GM12872 (cell line): Measurements from ENCODE around the gene MED13L.

Experiments used
- TF ChIP-seq, protein P1 (sequence below): IDR thresholded peaks from 3 replicates; pipeline ENCODE4 v1.5.1; 2011; ENCODE audit warnings: low read depth, mild to moderate bottlenecking, low read length, moderate library complexity; ENCODE audit not compliant: insufficient read depth

MED13L gene

DNA sequence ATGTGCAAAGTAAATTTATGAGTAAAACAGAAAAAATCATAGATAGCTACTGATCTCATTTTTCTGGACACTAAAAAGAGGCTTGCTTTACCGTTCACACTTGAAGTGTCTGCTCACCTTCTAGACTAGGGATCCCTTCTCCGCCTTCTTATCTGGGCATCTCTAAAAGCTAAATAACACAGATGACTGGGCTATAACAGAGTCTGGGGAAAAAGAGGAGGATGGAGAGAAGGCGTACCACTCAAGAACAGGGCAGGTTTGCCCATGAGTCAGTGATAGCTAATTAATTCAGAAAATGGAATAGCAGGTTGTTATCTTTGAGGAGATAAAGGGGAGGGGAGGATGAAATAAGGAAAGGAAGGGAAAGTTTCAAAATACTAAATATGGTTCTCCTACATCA, 185.3 kb downstream of the MED13L start:
- TF ChIP-seq, protein P1, sequence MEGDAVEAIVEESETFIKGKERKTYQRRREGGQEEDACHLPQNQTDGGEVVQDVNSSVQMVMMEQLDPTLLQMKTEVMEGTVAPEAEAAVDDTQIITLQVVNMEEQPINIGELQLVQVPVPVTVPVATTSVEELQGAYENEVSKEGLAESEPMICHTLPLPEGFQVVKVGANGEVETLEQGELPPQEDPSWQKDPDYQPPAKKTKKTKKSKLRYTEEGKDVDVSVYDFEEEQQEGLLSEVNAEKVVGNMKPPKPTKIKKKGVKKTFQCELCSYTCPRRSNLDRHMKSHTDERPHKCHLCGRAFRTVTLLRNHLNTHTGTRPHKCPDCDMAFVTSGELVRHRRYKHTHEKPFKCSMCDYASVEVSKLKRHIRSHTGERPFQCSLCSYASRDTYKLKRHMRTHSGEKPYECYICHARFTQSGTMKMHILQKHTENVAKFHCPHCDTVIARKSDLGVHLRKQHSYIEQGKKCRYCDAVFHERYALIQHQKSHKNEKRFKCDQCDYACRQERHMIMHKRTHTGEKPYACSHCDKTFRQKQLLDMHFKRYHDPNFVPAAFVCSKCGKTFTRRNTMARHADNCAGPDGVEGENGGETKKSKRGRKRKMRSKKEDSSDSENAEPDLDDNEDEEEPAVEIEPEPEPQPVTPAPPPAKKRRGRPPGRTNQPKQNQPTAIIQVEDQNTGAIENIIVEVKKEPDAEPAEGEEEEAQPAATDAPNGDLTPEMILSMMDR: no peak

- TF ChIP-seq, protein P1: no peak
Measured at GRCh38 chr12:116091579-116091978, 185.9 kb downstream of the MED13L start.

DNA sequence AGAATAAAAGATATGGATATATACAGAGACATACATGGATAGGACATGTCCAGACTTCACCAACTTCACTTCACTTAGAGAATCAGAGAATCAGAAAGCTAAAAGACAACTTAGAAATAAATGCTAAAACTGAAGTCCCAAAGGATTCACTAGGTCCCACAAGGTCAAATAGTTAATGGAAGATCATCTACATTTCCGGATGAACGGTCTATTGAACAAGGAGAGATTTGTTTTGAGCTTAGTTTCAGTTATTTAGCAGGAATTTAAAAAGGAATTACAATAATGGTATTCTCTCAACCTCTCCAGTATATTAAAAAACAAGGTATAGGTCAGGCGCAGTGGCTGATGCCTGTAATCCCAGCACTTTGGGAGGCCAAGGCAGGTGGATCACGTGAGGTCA, 187.0 kb downstream of the MED13L start:
- TF ChIP-seq, protein P1: no peak

- TF ChIP-seq, protein P1: no peak
Measured at GRCh38 chr12:116089080-116089479, 188.4 kb downstream of the MED13L start.

GRCh38 chr12:116087962-116088361, 189.5 kb downstream of the MED13L start:
- TF ChIP-seq, protein P1: no peak

DNA sequence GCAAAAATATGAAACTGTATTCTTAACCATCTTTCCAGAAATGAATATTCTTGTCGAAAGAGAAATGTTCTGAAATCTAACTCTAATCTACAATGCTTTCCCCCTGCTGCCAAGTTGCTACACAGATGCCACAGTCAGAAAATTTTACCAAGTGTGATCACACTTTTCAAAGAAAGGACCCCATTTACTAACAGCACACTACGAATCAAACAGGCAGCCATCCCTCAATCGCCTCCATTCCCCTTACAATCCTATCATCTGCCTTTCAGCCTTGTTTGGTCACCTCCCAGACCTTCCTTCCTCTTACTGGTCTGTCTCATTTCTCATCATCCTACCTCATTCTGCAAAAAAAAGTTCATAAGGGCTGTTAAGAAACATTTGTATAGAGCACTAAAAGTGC, 190.1 kb downstream of the MED13L start:
- TF ChIP-seq, protein P1: no peak

DNA sequence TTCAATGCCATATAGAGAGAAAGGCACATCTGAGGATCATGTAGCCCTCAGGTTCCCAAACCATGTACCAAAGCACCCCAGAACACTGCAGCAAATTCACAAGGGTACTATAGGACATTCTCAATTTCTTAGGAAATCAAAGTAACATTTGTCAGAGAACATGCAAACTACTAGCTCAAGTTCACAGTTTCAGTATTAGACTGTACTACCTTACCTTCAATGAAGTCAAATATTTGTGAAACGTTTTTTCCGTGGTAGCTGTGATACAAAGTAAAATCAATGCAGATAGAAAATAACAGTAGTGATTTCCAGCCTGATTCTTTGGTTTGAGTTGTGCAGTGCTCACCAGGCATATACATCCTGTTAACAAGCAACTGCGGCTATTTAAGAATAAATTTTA, 197.1 kb downstream of the MED13L start:
- TF ChIP-seq, protein P1: no peak

GRCh38 chr12:116078396-116078795, 199.1 kb downstream of the MED13L start:
- TF ChIP-seq, protein P1: no peak
